ENCODE measurements around the gene SORCS2.

DNA sequence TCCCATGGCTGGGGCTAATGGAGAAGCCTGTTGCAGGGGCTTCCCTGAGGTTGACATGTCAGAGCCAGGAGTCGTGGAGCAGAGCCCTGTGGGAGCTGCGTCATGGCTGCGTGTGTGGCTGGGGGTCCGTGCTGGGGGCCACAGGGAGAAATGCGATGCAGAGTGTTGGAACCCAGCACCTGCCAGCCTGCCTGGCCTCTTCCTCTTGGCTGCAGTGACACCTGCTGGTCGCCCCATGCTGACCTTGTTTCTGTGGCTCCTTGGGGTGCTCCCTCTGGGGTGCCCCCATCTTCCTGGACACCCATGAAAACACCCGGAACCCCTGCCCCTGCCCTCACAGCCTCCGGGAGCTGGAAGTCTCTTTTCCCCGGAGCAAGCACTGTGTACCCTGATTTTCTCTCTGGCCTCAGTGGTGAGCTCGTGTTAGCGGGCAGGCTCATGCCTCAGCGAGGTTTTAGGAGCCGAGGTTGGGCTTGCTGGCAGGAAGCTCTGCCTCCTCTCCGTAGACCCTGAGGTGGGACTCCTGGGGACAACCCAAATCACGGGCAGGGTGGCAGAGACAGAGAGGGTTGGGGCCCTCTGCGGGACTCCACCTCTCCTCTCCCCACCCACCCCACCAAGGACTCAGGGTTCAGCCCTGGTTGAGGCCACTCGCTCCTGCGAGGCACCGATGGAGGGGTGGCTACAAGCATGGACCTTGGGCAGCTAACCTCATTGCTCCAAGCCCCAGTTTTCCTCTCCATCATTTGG, 103.7 kb downstream of the SORCS2 start:
- no peak for TF ChIP-seq EZH2 (IDR thresholded peaks at IDR 0.05; ENCODE audit: borderline replicate concordance, insufficient read depth, low read depth, low read length, poor library complexity, severe bottlenecking)
- TF ChIP-seq CTCF (IDR thresholded peaks at IDR 0.05): no peak
